Esophagus muscularis mucosa (tissue), 4 donors: ENCODE results near the gene SARNP. TPM values are rescaled to one million over a fixed set of nuclear protein-coding genes. Genes with fewer than 3 reads are reported as not detected.

Experiments used
- DNase-seq: peaks from one replicate; pipeline ENCODE4 v3.0.0-alpha.2; 2017; ENCODE audit errors: extremely low spot score
- H3K27ac ChIP-seq, 4 donors: fragments of 200-600 bp; sonication (generic); replicated peaks in 1 of 4; 1 replicate in 3 of 4; 2 replicates in 1 of 4; pipeline ENCODE4 v1.5.1; 2016 to 2019; ENCODE audit warnings: mild to moderate bottlenecking in 1 of 4
- H3K27me3 ChIP-seq, 4 donors: fragments of 200-600 bp; sonication (generic); one replicate each; pipeline versions ENCODE4 v1.5.1 to v1.6.0; 2016 to 2019
- H3K36me3 ChIP-seq, 4 donors: fragments of 200-600 bp; sonication (generic); one replicate each; pipeline ENCODE4 v1.5.1; 2016 to 2019
- H3K4me1 ChIP-seq, 4 donors: fragments of 200-600 bp; sonication (generic); one replicate each; pipeline ENCODE4 v1.5.1; 2016 to 2019
- H3K4me3 ChIP-seq, 4 donors: fragments of 200-600 bp; sonication (generic); 1 replicate in 2 of 4; 2 replicates in 2 of 4; pipeline ENCODE4 v1.5.1; 2016 to 2019; ENCODE audit warnings: mild to moderate bottlenecking in 4 of 4, moderate library complexity in 1 of 4
- H3K9me3 ChIP-seq, 4 donors: fragments of 200-600 bp; sonication (generic); 1 replicate in 3 of 4; 2 replicates in 1 of 4; pipeline ENCODE4 v1.5.1; 2016 to 2019
- EP300 ChIP-seq: sonication (generic); formaldehyde crosslinking; IDR thresholded peaks from one replicate; pipeline ENCODE4 v1.6.1; 2017; ENCODE audit warnings: antibody characterized with exemption
- POLR2A ChIP-seq: fragments of 450-650 bp; IDR thresholded peaks from one replicate; pipeline ENCODE4 v1.6.1; 2017; ENCODE audit warnings: antibody characterized with exemption, moderate library complexity, mild to moderate bottlenecking, low read depth
- POLR2AphosphoS5 ChIP-seq, 2 donors: sonication (generic); formaldehyde crosslinking; IDR thresholded peaks; one replicate each; pipeline ENCODE4 v1.6.1; 2017; ENCODE audit warnings: antibody characterized with exemption in 2 of 2
- WGBS: methylation state at CpG from one replicate; pipeline ENCODE4 v1.1.5; 2018; 5-methylcytosine and 5-hydroxymethylcytosine counted together
- intact Hi-C: fragments of 100-400 bp; cut with DNase I; formaldehyde crosslinking; loops from one replicate; pipeline ENCODE4 v1.15.1; 2023
- total RNA-seq, 4 donors: library from RNA; depleted of rRNA; stranded (reverse); fragments of >200 nt; gene quantifications; one replicate each; pipeline versions ENCODE4 v1.1.0 to v1.2.1, GENCODE V29; 2016
- TF ChIP-seq, protein P1 (sequence below), 3 experiments: fragments of 200-600 bp in 2 of 3; fragments of 450-650 bp in 1 of 3; sonication (generic) in 2 of 3; IDR thresholded peaks; one replicate each; pipeline ENCODE4 v1.5.1; 2017 to 2019; ENCODE audit warnings: antibody characterized with exemption in 3 of 3, mild to moderate bottlenecking in 2 of 3, moderate library complexity in 1 of 3

Gene SARNP
- total RNA-seq, 4 donors from 2014 or later, result 57.7 to 78.0 (median 70.1) TPM

DNA sequence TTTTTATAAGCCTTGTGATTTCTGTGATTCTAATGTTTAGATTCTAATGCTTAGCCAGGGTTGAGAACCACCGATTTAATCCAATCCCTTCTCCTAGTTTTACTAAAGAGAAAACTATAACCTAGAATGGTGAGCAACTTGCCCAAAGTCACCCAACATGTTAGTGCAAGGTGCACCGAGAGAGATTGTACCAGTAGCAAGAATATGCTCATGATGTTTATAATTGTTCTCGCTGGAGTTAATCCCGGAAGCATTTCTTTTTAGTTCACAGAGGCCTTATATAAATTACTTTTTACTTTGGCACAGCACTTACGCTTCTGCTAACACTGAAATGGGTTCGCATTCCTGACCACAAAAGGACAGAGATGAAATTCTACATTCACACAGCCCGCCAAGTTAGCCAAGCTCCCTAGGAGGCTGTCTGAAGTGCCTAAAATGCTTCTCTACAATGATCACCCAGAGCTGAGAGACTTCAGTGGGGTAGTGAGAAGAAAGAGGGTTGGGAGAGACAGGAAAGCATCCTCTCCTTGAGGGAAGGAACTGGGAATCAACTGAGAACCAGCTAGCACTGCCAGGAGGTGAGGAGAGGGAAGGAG is 102.3 kb downstream of the SARNP start:
- no peaks in the 10 kb centered on the region for H3K9me3 ChIP-seq
- H3K36me3 ChIP-seq, result peaks cover 0 to 11% (median 0%) of the 10 kb centered on the region in 4 donors
- intact Hi-C loops, result no loop called here
- H3K4me1 ChIP-seq, result peaks cover 62 to 94% (median 92%) of the 10 kb centered on the region in 4 donors
- H3K4me3 ChIP-seq, result peak overlapping the region; percentile 58 to 71 (median 64)
- no peak for DNase-seq
- TF ChIP-seq POLR2AphosphoS5 (IDR thresholded peaks at IDR 0.05) (peak; percentile 53 to 84), EP300 (peak; percentile 38), POLR2A (no peak)
- TF ChIP-seq, protein P1, sequence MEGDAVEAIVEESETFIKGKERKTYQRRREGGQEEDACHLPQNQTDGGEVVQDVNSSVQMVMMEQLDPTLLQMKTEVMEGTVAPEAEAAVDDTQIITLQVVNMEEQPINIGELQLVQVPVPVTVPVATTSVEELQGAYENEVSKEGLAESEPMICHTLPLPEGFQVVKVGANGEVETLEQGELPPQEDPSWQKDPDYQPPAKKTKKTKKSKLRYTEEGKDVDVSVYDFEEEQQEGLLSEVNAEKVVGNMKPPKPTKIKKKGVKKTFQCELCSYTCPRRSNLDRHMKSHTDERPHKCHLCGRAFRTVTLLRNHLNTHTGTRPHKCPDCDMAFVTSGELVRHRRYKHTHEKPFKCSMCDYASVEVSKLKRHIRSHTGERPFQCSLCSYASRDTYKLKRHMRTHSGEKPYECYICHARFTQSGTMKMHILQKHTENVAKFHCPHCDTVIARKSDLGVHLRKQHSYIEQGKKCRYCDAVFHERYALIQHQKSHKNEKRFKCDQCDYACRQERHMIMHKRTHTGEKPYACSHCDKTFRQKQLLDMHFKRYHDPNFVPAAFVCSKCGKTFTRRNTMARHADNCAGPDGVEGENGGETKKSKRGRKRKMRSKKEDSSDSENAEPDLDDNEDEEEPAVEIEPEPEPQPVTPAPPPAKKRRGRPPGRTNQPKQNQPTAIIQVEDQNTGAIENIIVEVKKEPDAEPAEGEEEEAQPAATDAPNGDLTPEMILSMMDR (IDR thresholded peaks at IDR 0.05), result no peak
- no peaks in the 10 kb centered on the region for H3K27me3 ChIP-seq
- H3K27ac ChIP-seq, result peak overlapping the region; percentile 89 to 100 (median 98)
- WGBS, result 39% methylated on average over 7 of the region's 7 CpGs

DNA sequence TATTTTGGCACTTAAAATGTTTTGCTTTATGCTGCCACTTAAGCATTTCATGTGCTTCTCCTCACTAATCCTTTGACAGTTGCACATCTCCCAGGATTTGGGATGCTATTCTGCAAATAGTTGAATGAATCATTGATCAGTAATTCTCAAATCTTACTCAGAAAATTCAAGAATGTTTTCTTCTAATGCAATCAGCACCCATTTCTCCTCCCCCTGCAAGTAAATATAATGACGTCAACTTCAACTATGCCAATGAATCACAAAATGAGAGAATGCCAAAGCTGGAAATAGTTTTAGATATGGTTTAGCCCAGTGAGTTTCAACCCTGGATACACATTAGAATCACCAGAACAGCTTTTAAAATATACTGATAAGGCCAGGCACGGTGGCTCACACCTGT is 103.8 kb downstream of the SARNP start:
- Histone ChIP-seq H3K9me3 (no peaks in the 10 kb centered on the region), H3K4me1 (peaks cover 58 to 94% (median 92%) of the 10 kb centered on the region in 4 donors), H3K36me3 (peaks cover 0 to 2% (median 0%) of the 10 kb centered on the region in 4 donors), H3K4me3 (no peak overlapping the region), H3K27ac (peak overlapping the region; percentile 89 to 100 (median 96)), H3K27me3 (no peaks in the 10 kb centered on the region)
- no peak for DNase-seq
- TF ChIP-seq, protein P1 (IDR thresholded peaks at IDR 0.05), result no peak
- no peak for TF ChIP-seq EP300
- TF ChIP-seq POLR2AphosphoS5 (IDR thresholded peaks at IDR 0.05), result peak in 1 of 2 donors; percentile 28
- intact Hi-C loops, result no loop called here
- WGBS, result 63% methylated on average over 2 of the region's 2 CpGs

- H3K9me3 ChIP-seq, result no peaks in the 10 kb centered on the region
- H3K4me3 ChIP-seq, result peak overlapping the region in 1 of 4 donors; percentile 18
- H3K27ac ChIP-seq, result peak overlapping the region; percentile 89 to 100 (median 96)
- TF ChIP-seq EP300 (no peak), POLR2AphosphoS5 (IDR thresholded peaks at IDR 0.05) (no peak), POLR2A (no peak)
- TF ChIP-seq, protein P1 (IDR thresholded peaks at IDR 0.05), result no peak
- 33% methylated on average over 1 of the region's 1 CpG for WGBS
- DNase-seq, result no peak
- no peaks in the 10 kb centered on the region for H3K36me3 ChIP-seq
- peaks cover 56 to 94% (median 92%) of the 10 kb centered on the region in 4 donors for H3K4me1 ChIP-seq
- intact Hi-C loops, result no loop called here
- H3K27me3 ChIP-seq, result no peaks in the 10 kb centered on the region
Observed at GRCh38 chr12:55712700-55713415, 104.7 kb downstream of the SARNP start.

- Histone ChIP-seq H3K4me1 (peaks cover 50 to 93% (median 90%) of the 10 kb centered on the region in 4 donors), H3K36me3 (no peaks in the 10 kb centered on the region), H3K4me3 (peak overlapping the region in 3 of 4 donors; percentile 7 to 44 (median 27)), H3K9me3 (no peaks in the 10 kb centered on the region), H3K27me3 (no peaks in the 10 kb centered on the region), H3K27ac (peak overlapping the region; percentile 89 to 100 (median 96))
- intact Hi-C loops, result no loop called here
- 63% methylated on average over 4 of the region's 4 CpGs for WGBS
- TF ChIP-seq POLR2AphosphoS5 (IDR thresholded peaks at IDR 0.05) (no peak), POLR2A (no peak)
- DNase-seq, result no peak
Observed at GRCh38 chr12:55711786-55712553, 105.6 kb downstream of the SARNP start.
